Spleen (tissue), 11 donors: Measurements from ENCODE around the gene DIP2C. TPM values are rescaled to one million over a fixed set of nuclear protein-coding genes. Genes with fewer than 3 reads are reported as not detected.

Experiments used
- DNase-seq: peaks from one replicate; pipeline ENCODE4 v3.0.0-alpha.2; 2020
- H3K27ac ChIP-seq, 8 donors: fragments of 200-600 bp; sonication (generic) in 7 of 8; 1 replicate in 4 of 8; 2 replicates in 4 of 8; pipeline versions ENCODE4 v1.5.0 to v1.8.0; 2016 to 2021; ENCODE audit warnings: inconsistent platforms in 4 of 8, mild to moderate bottlenecking in 4 of 8, moderate library complexity in 1 of 8
- H3K27me3 ChIP-seq, 7 donors: fragments of 200-600 bp; sonication (generic) in 6 of 7; replicated peaks in 1 of 7; 1 replicate in 4 of 7; 2 replicates in 3 of 7; pipeline versions ENCODE4 v1.5.0 to v1.8.0; 2016 to 2021; ENCODE audit warnings: inconsistent platforms in 3 of 7, mild to moderate bottlenecking in 1 of 7
- H3K36me3 ChIP-seq, 6 donors: fragments of 200-600 bp; sonication (generic) in 5 of 6; 1 replicate in 4 of 6; 2 replicates in 2 of 6; pipeline versions ENCODE4 v1.5.0 to v1.8.0; 2016 to 2021; ENCODE audit warnings: inconsistent platforms in 2 of 6
- H3K4me1 ChIP-seq, 6 donors: fragments of 200-600 bp; sonication (generic) in 5 of 6; 1 replicate in 3 of 6; 2 replicates in 3 of 6; pipeline versions ENCODE4 v1.5.0 to v1.8.0; 2016 to 2021; ENCODE audit warnings: inconsistent platforms in 3 of 6
- H3K4me3 ChIP-seq, 8 donors: fragments of 200-600 bp; sonication (generic) in 7 of 8; 1 replicate in 4 of 8; 2 replicates in 4 of 8; pipeline versions ENCODE4 v1.5.0 to v1.8.0; 2016 to 2021; ENCODE audit warnings: inconsistent platforms in 4 of 8, mild to moderate bottlenecking in 4 of 8, moderate library complexity in 2 of 8
- H3K9me3 ChIP-seq, 8 donors: fragments of 200-600 bp; sonication (generic) in 7 of 8; 1 replicate in 4 of 8; 2 replicates in 4 of 8; pipeline versions ENCODE4 v1.5.0 to v1.8.0; 2016 to 2021; ENCODE audit warnings: inconsistent platforms in 4 of 8
- CTCF ChIP-seq, 11 experiments: fragments of 200-600 bp in 7 of 11; fragments of 450-650 bp in 4 of 11; sonication (generic) in 4 of 11; IDR thresholded peaks in 8 of 11; conservative IDR thresholded peaks in 3 of 11; 1 replicate in 7 of 11; 2 replicates in 4 of 11; pipeline versions ENCODE4 v1.4.0 to v1.8.0; 2016 to 2021; ENCODE audit warnings: antibody characterized with exemption in 11 of 11, inconsistent platforms in 4 of 11, mild to moderate bottlenecking in 1 of 11
- POLR2A ChIP-seq, 3 donors: fragments of 450-650 bp; IDR thresholded peaks; one replicate each; pipeline ENCODE4 v1.5.1; 2017; ENCODE audit warnings: antibody characterized with exemption in 3 of 3, mild to moderate bottlenecking in 1 of 3
- POLR2AphosphoS5 ChIP-seq, 3 donors: sonication (generic); formaldehyde crosslinking; IDR thresholded peaks; one replicate each; pipeline ENCODE4 v1.5.1; 2017; ENCODE audit warnings: antibody characterized with exemption in 3 of 3
- WGBS, 5 donors: extraction: QIAGEN DNeasy Blood & Tissue Kit in 3 of 5; methylation state at CpG; one replicate each; pipeline versions ENCODE4 v1.1.5 to v1.1.7; 2013 to 2018; 5-methylcytosine and 5-hydroxymethylcytosine counted together
- intact Hi-C: fragments of 100-400 bp; cut with DNase I; formaldehyde crosslinking; loops from one replicate; pipeline ENCODE4 v1.15.0; 2023; ENCODE audit warnings: low total_unique reads
- polyA plus RNA-seq, 3 donors: library from polyadenylated mRNA; stranded (reverse); fragments of 200-250 nt; gene quantifications; one replicate each; pipeline ENCODE4 v1.2.1, GENCODE V29; 2013
- total RNA-seq, 7 donors: library from RNA; depleted of rRNA in 3 of 7; stranded (reverse); fragments of >200 nt in 3 of 7; fragmentation: NEBNext Ultra II Directional in 4 of 7; extraction: Animal tissue kit (Norgen Biotek cat#: 25700) in 4 of 7; gene quantifications; one replicate each; pipeline versions ENCODE4 v1.1.0 to v1.2.1, GENCODE V29; 2016 to 2021
- donor health status: healthy with polysubstance abuse.
- donor health status: DM: no; HTN: no; CAD: no; lungs with moderate emphysema.
- donor health status: DM: no; HTN: no; CAD: no.
- donor health status: Bipolar disorder and iron deficiency.
- donor health status: healthy.
- donor health status: DM: no; HTN: no; CAD: no.
- donor health status: DM: yes; HTN: yes; CAD: no.

DIP2C gene
- total and polyA plus RNA-seq, 10 donors = 2.2 to 13.1 (median 9.0) TPM

GRCh38 chr10:251982-252582 lies 437.4 kb downstream of the DIP2C start:
- WGBS, 5 donors = 95 to 97% (median 95%) methylated on average over 13 of the region's 13 CpGs
- Histone ChIP-seq H3K27me3 (no peaks in the 10 kb centered on the region), H3K4me3 (no peak overlapping the region), H3K36me3 (peaks cover 10 to 95% (median 54%) of the 10 kb centered on the region in 6 donors), H3K27ac (no peak overlapping the region), H3K4me1 (no peaks in the 10 kb centered on the region), H3K9me3 (no peaks in the 10 kb centered on the region)
- no peak for DNase-seq
- intact Hi-C loops = no loop called here
- TF ChIP-seq CTCF (IDR thresholded peaks at IDR 0.05 in 8 of 11, conservative IDR thresholded peaks at IDR 0.05 in 3 of 11) = no peak
- TF ChIP-seq POLR2AphosphoS5 (IDR thresholded peaks at IDR 0.05) = no peak
- TF ChIP-seq POLR2A (IDR thresholded peaks at IDR 0.05) = no peak

GRCh38 chr10:248307-248706 lies 441.2 kb downstream of the DIP2C start:
- 92 to 97% (median 93%) methylated on average over 15 of the region's 15 CpGs for WGBS, 5 donors
- TF ChIP-seq POLR2A (IDR thresholded peaks at IDR 0.05) (no peak), POLR2AphosphoS5 (IDR thresholded peaks at IDR 0.05) (no peak), CTCF (IDR thresholded peaks at IDR 0.05 in 8 of 11, conservative IDR thresholded peaks at IDR 0.05 in 3 of 11) (no peak)
- Histone ChIP-seq H3K4me3 (no peak overlapping the region), H3K4me1 (no peaks in the 10 kb centered on the region), H3K27me3 (no peaks in the 10 kb centered on the region), H3K27ac (no peak overlapping the region), H3K9me3 (no peaks in the 10 kb centered on the region), H3K36me3 (peaks cover 10 to 97% (median 69%) of the 10 kb centered on the region in 6 donors)
- no peak for DNase-seq
- intact Hi-C loops = no loop called here

- WGBS, 5 donors = 88 to 95% (median 93%) methylated on average over 4 of the region's 4 CpGs
- DNase-seq = no peak
- Histone ChIP-seq H3K27ac (no peak overlapping the region), H3K4me1 (no peaks in the 10 kb centered on the region), H3K9me3 (no peaks in the 10 kb centered on the region), H3K4me3 (no peak overlapping the region), H3K27me3 (no peaks in the 10 kb centered on the region), H3K36me3 (peaks cover 10 to 97% (median 68%) of the 10 kb centered on the region in 6 donors)
- intact Hi-C loops = no loop called here
- TF ChIP-seq POLR2AphosphoS5 (IDR thresholded peaks at IDR 0.05) = no peak
- no peak for TF ChIP-seq CTCF (IDR thresholded peaks at IDR 0.05 in 8 of 11, conservative IDR thresholded peaks at IDR 0.05 in 3 of 11)
- TF ChIP-seq POLR2A (IDR thresholded peaks at IDR 0.05) = no peak
Measured at GRCh38 chr10:247480-247879, 442.0 kb downstream of the DIP2C start.

GRCh38 chr10:246431-246830 lies 443.0 kb downstream of the DIP2C start:
- Histone ChIP-seq H3K4me1 (no peaks in the 10 kb centered on the region), H3K9me3 (no peaks in the 10 kb centered on the region), H3K36me3 (peaks cover 10 to 97% (median 65%) of the 10 kb centered on the region in 6 donors), H3K27me3 (no peaks in the 10 kb centered on the region), H3K4me3 (no peak overlapping the region), H3K27ac (no peak overlapping the region)
- no peak for DNase-seq
- 82 to 91% (median 88%) methylated on average over 9 of the region's 9 CpGs for WGBS, 5 donors
- TF ChIP-seq CTCF (IDR thresholded peaks at IDR 0.05 in 8 of 11, conservative IDR thresholded peaks at IDR 0.05 in 3 of 11) (no peak), POLR2A (IDR thresholded peaks at IDR 0.05) (no peak), POLR2AphosphoS5 (IDR thresholded peaks at IDR 0.05) (no peak)
- intact Hi-C loops = no loop called here
